Ascending aorta (tissue), 2 donors: ENCODE results near the gene TEX264. TPM values are rescaled to one million over a fixed set of nuclear protein-coding genes. Genes with fewer than 3 reads are reported as not detected.

Source experiments
- DNase-seq, 2 donors: peaks; one replicate each; pipeline ENCODE4 v3.0.0-alpha.2; 2019; ENCODE audit warnings: low spot score in 2 of 2
- H3K27ac ChIP-seq, 2 donors: fragments of 200-600 bp; sonication (generic); one replicate each; pipeline ENCODE4 v1.5.1; 2016 to 2017; ENCODE audit warnings: mild to moderate bottlenecking in 1 of 2
- H3K27me3 ChIP-seq: fragments of 200-600 bp; sonication (generic); one replicate; pipeline ENCODE4 v1.5.1; 2017
- H3K36me3 ChIP-seq, 2 donors: fragments of 200-600 bp; sonication (generic); one replicate each; pipeline ENCODE4 v1.5.1; 2016
- H3K4me1 ChIP-seq, 2 donors: fragments of 200-600 bp; sonication (generic); one replicate each; pipeline ENCODE4 v1.5.1; 2016 to 2017; ENCODE audit warnings: mild to moderate bottlenecking in 1 of 2
- H3K4me3 ChIP-seq, 2 donors: fragments of 200-600 bp; sonication (generic); one replicate each; pipeline ENCODE4 v1.5.1; 2016 to 2017; ENCODE audit warnings: mild to moderate bottlenecking in 1 of 2
- H3K9me3 ChIP-seq, 2 donors: fragments of 200-600 bp; sonication (generic); one replicate each; pipeline ENCODE4 v1.5.1; 2016
- intact Hi-C: fragments of 100-400 bp; cut with DNase I; formaldehyde crosslinking; loops from one replicate; pipeline ENCODE4 v1.15.1; 2023
- total RNA-seq: library from RNA; depleted of rRNA; stranded (reverse); fragments of >200 nt; gene quantifications from one replicate; pipeline ENCODE4 v1.1.0, GENCODE V29; 2016
- TF ChIP-seq, protein P1 (sequence below), 3 experiments: fragments of 200-600 bp in 2 of 3; fragments of 450-650 bp in 1 of 3; sonication (generic) in 2 of 3; IDR thresholded peaks; one replicate each; pipeline ENCODE4 v1.5.1; 2016 to 2019; ENCODE audit warnings: antibody characterized with exemption in 3 of 3, mild to moderate bottlenecking in 1 of 3, moderate library complexity in 1 of 3

Gene TEX264
- total RNA-seq, 1 donor from 2014 or later, result 69.1 TPM

DNA sequence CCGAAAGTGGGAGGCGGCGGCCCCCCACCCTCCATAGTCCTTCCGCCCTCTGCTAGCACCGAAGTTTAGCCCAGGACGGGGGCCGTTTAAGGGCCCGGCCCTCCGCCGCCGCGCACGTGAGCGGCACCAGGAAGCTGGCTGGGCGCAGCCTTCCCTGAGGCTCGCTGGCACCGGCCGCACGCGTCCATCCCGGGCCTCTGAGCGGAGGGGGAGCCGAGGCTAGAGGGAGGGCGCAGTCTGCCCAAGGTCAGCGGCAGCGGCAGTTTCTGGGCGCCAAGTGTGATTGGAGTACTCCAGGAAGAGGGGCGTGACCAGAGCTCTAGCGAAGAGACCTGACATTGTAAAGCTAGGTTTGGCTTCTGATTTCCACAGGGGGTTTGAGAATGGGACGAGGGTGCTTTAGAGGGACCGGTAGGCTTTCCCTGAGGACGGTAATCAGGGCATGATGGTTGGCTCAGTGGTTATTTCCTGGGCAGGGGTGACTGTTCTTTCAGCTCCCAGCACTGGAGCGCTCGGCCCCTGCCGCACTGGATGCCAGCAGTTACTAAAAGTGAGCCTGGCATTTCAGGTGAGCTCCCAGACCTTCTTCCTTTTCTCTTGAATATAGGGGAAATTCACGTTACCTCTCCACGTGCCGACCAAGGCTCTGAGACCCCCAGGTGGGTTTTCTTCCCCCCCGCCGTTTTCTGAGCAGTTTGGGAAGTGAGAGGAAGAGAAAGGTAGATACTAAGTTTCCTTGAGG lies 853 bp downstream of the TEX264 start:
- Histone ChIP-seq H3K4me1 (peaks cover 5 to 14% of the 10 kb centered on the region in 2 donors), H3K4me3 (peak overlapping the region; percentile 88 to 91), H3K9me3 (no peaks in the 10 kb centered on the region), H3K27me3 (no peaks in the 10 kb centered on the region), H3K27ac (peak overlapping the region; percentile 83 to 89), H3K36me3 (peaks cover 3 to 10% of the 10 kb centered on the region in 2 donors)
- TF ChIP-seq, protein P1, sequence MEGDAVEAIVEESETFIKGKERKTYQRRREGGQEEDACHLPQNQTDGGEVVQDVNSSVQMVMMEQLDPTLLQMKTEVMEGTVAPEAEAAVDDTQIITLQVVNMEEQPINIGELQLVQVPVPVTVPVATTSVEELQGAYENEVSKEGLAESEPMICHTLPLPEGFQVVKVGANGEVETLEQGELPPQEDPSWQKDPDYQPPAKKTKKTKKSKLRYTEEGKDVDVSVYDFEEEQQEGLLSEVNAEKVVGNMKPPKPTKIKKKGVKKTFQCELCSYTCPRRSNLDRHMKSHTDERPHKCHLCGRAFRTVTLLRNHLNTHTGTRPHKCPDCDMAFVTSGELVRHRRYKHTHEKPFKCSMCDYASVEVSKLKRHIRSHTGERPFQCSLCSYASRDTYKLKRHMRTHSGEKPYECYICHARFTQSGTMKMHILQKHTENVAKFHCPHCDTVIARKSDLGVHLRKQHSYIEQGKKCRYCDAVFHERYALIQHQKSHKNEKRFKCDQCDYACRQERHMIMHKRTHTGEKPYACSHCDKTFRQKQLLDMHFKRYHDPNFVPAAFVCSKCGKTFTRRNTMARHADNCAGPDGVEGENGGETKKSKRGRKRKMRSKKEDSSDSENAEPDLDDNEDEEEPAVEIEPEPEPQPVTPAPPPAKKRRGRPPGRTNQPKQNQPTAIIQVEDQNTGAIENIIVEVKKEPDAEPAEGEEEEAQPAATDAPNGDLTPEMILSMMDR (IDR thresholded peaks at IDR 0.05), result no peak
- peak in 1 of 2 donors; percentile 84 for DNase-seq
- intact Hi-C loops, result loop anchor here (1.0 to 2.0 kb wide), 3 partner anchors 134 to 1105 kb away; partner anchors contain the start of genes C3orf18, MANF and RAD54L2

DNA sequence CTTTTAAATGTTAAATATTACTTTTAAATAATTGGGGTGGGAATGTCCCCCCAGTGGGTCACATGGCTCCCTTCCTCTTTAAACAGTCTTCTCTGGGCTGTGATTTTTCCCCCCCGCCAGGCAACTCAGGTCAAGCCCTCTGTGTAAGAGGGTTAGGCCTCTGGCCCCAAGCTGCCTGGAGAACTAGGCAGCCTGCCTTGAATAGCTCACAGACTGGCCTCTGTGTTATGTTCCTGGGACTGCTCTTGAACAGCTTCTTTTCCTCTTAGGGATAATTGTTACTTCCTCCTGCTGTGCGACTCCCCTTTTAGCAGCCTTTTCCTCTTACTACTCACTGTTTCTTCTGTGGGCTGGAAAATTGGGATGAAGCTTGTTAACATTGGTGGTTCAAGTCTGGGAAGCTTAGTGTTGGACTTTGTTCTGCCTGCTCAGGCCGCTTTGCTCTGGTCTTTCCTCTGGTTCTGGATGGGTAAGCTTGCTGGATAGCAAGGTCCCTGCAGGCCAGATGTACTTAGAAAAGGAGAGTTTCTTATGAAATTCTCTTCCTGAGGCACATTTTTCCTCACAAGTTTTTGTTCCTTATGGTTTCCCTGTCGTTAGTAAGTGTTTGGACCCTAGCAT lies 2.2 kb downstream of the TEX264 start:
- H3K36me3 ChIP-seq, result peaks cover 3 to 19% of the 10 kb centered on the region in 2 donors
- no peak overlapping the region for H3K27ac ChIP-seq
- H3K4me1 ChIP-seq, result peaks cover 5 to 14% of the 10 kb centered on the region in 2 donors
- intact Hi-C loops, result no loop called here
- DNase-seq, result peak in 1 of 2 donors; percentile 54
- no peaks in the 10 kb centered on the region for H3K9me3 ChIP-seq
- TF ChIP-seq, protein P1 (IDR thresholded peaks at IDR 0.05), result no peak
- no peaks in the 10 kb centered on the region for H3K27me3 ChIP-seq
- no peak overlapping the region for H3K4me3 ChIP-seq

DNA sequence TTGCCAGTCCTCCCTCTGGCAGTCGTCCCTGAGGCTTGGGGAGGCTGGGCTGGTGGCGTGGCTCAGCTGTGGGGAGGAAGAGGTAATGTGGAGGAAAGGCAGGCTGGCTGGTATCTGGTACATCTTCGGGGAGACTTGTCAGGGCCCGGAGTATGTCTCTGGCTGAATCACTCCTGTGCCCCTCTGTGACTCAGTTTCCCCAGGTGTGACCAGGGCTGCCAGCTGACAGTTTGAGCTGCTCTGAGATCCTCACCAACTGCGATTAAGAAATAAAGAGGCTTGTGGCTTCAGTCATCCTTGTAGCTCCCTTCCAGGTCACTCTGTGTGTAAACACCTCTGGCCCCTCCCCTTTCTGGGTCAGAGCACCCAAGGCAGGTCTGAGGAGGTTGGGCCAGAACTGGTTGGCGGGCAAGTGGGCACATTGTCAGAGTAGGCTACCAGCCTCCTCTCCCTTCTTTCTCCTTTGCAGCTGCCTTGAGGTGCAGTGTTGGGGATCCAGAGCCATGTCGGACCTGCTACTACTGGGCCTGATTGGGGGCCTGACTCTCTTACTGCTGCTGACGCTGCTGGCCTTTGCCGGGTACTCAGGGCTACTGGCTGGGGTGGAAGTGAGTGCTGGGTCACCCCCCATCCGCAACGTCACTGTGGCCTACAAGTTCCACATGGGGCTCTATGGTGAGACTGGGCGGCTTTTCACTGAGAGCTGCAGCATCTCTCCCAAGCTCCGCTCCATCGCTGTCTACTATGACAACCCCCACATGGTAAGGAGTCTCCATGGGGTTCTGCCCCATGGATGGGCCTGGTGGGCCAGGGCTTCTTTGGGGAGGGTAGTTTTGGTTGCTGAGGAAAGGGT lies 3.0 kb downstream of the TEX264 start:
- peak in 1 of 2 donors; percentile 56 for DNase-seq
- TF ChIP-seq, protein P1 (IDR thresholded peaks at IDR 0.05), result no peak
- Histone ChIP-seq H3K27me3 (no peaks in the 10 kb centered on the region), H3K4me3 (no peak overlapping the region), H3K4me1 (peaks cover 5 to 14% of the 10 kb centered on the region in 2 donors), H3K9me3 (no peaks in the 10 kb centered on the region), H3K27ac (no peak overlapping the region), H3K36me3 (peaks cover 3 to 21% of the 10 kb centered on the region in 2 donors)
- intact Hi-C loops, result no loop called here

DNA sequence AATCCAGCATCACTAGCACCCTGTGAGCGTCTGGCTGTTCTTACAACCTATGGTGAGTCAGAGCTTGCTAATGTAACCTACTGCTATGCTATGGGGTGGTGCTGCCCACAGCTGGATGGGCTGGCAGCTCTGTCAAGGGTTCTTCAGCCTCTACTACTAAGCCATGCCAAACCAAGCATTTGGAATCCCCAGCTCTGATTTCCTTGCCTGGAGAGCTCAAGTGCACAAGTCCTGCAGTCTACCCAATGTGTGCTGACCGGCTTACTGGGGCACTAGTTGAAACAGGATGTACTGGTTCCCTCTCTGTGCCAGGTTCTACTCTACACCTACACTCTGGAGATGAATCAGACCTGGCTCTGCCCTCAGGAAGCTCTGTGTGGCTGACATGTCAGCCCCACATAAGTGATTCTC lies 4.2 kb downstream of the TEX264 start:
- TF ChIP-seq, protein P1 (IDR thresholded peaks at IDR 0.05), result no peak
- H3K4me1 ChIP-seq, result peaks cover 5 to 11% of the 10 kb centered on the region in 2 donors
- intact Hi-C loops, result no loop called here
- H3K36me3 ChIP-seq, result peaks cover 3 to 21% of the 10 kb centered on the region in 2 donors
- no peak overlapping the region for H3K27ac ChIP-seq
- DNase-seq, result peak in 1 of 2 donors; percentile 47
- no peaks in the 10 kb centered on the region for H3K9me3 ChIP-seq
- H3K4me3 ChIP-seq, result no peak overlapping the region
- no peaks in the 10 kb centered on the region for H3K27me3 ChIP-seq

DNA sequence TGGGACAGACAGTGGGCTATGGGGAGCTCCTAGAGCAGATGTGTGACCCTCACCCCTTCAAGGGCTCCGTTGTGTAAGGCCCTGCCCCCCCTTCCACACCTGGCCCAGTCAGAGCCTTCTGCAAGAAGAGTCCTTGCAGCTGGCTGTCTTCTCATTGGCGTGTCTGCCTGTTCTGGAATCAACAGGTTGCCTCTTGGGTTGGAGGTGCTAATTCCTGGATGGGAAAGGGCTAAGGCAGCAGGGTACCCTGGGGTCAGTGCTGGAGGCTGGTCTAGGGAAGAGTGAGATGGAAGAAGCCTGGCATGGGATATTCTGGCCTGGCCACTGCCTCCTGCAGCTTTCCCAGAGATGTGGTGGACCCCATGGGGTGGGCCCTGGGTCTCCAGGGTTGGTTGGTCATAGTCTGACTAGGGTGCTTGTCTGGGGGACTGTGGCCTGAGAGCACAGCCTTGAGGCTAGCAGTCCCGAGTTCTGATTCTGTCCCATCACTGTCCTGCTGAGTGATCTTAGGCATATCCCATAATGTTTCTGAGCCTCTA lies 5.1 kb downstream of the TEX264 start:
- no peaks in the 10 kb centered on the region for H3K27me3 ChIP-seq
- TF ChIP-seq, protein P1 (IDR thresholded peaks at IDR 0.05), result no peak
- no peak overlapping the region for H3K4me3 ChIP-seq
- no peaks in the 10 kb centered on the region for H3K9me3 ChIP-seq
- peaks cover 3 to 21% of the 10 kb centered on the region in 2 donors for H3K36me3 ChIP-seq
- H3K27ac ChIP-seq, result no peak overlapping the region
- peaks cover 0 to 8% of the 10 kb centered on the region in 2 donors for H3K4me1 ChIP-seq
- intact Hi-C loops, result no loop called here
- no peak for DNase-seq
